SK-N-SH (cell line): ENCODE results near the gene RBM4. TPM values are rescaled to one million over a fixed set of nuclear protein-coding genes. Genes with fewer than 3 reads are reported as not detected.

ENCODE experiments used
- CTCF ChIA-PET: fragments of 300-600, 350-600 bp; formaldehyde crosslinking; extraction: SDS; loops from one replicate; lab custom pipeline; 2021; lab: Yijun Ruan, JAX
- POLR2A ChIA-PET: fragments of 350-600 bp; sonication (Branson Sonifier 250); formaldehyde crosslinking; extraction: SDS; loops from one replicate; lab custom pipeline; 2020; ENCODE audit warnings: antibody characterized with exemption, inconsistent platforms; lab: Yijun Ruan, JAX
- DNase-seq: peaks from one replicate; pipeline ENCODE4 v3.0.0; 2012
- H2AFZ ChIP-seq: fragments of 200-600 bp; sonication (generic); 2 replicates; pipeline ENCODE4 v1.8.1; 2016; ENCODE audit warnings: antibody characterized with exemption, mild to moderate bottlenecking, low read depth
- H3F3A ChIP-seq: fragments of 200-600 bp; sonication (generic); replicated peaks from 2 replicates; pipeline ENCODE3; 2016; ENCODE audit warnings: antibody characterized with exemption, mild to moderate bottlenecking; ENCODE audit not compliant: insufficient read depth
- H3K27ac ChIP-seq, 2 experiments: fragments of 200-500 bp in 1 of 2; fragments of 200-600 bp in 1 of 2; sonication (Bioruptor generic) in 1 of 2; sonication (generic), shearing (Covaris generic) in 1 of 2; 2 replicates each; pipeline versions ENCODE4 v1.5.1 to v1.6.1; 2014 to 2016; ENCODE audit warnings: low read depth in 2 of 2, inconsistent platforms in 1 of 2, low read length in 1 of 2, mild to moderate bottlenecking in 1 of 2, mixed read lengths in 1 of 2
- H3K27me3 ChIP-seq: fragments of 200-600 bp; sonication (generic), shearing (Covaris generic); 2 replicates; pipeline ENCODE4 v1.6.1; 2016; ENCODE audit warnings: mixed run types; ENCODE audit not compliant: insufficient read depth
- H3K36me3 ChIP-seq, 2 experiments: fragments of 200-500 bp in 1 of 2; fragments of 200-600 bp in 1 of 2; sonication (Bioruptor generic) in 1 of 2; sonication (generic) in 1 of 2; replicated peaks in 1 of 2; 2 replicates each; pipeline versions ENCODE3 to v1.5.1; 2014 to 2016; ENCODE audit warnings: low read length in 1 of 2, mild to moderate bottlenecking in 1 of 2; ENCODE audit not compliant: insufficient read depth in 2 of 2, control insufficient read depth in 1 of 2
- H3K4me1 ChIP-seq, 2 experiments: fragments of 200-500 bp in 1 of 2; fragments of 200-600 bp in 1 of 2; sonication (Bioruptor generic) in 1 of 2; sonication (generic), shearing (Covaris generic) in 1 of 2; 2 replicates each; pipeline versions ENCODE4 v1.5.1 to v1.6.1; 2014 to 2016; ENCODE audit warnings: low read depth in 1 of 2, low read length in 1 of 2, mixed run types in 1 of 2; ENCODE audit not compliant: insufficient read depth in 2 of 2, control insufficient read depth in 1 of 2
- H3K4me2 ChIP-seq: fragments of 200-600 bp; sonication (generic), shearing (Covaris generic); 2 replicates; pipeline ENCODE4 v1.6.1; 2017; ENCODE audit warnings: mixed run types
- H3K4me3 ChIP-seq, 2 experiments: fragments of 200-500 bp in 1 of 2; fragments of 200-600 bp in 1 of 2; sonication (Bioruptor generic) in 1 of 2; sonication (generic), shearing (Covaris generic) in 1 of 2; 2 replicates each; pipeline versions ENCODE4 v1.5.1 to v1.8.1; 2014 to 2016; ENCODE audit warnings: low read depth in 2 of 2, inconsistent platforms in 1 of 2, low read length in 1 of 2, mild to moderate bottlenecking in 1 of 2, mixed read lengths in 1 of 2, moderate library complexity in 1 of 2
- H3K79me2 ChIP-seq: fragments of 200-600 bp; sonication (generic); 2 replicates; pipeline ENCODE4 v1.8.1; 2017; ENCODE audit warnings: mild to moderate bottlenecking; ENCODE audit not compliant: insufficient read depth
- H3K9ac ChIP-seq: fragments of 200-600 bp; sonication (generic); 2 replicates; pipeline ENCODE4 v1.6.1; 2017; ENCODE audit warnings: mixed run types
- H3K9me2 ChIP-seq: fragments of 200-600 bp; sonication (generic); 2 replicates; pipeline ENCODE4 v1.6.1; 2017; ENCODE audit warnings: mixed run types
- H3K9me3 ChIP-seq: fragments of 200-600 bp; sonication (generic); 2 replicates; pipeline ENCODE4 v1.6.1; 2017; ENCODE audit warnings: mixed run types, mild to moderate bottlenecking, moderate library complexity
- H4K20me1 ChIP-seq: fragments of 200-600 bp; sonication (generic); 2 replicates; pipeline ENCODE4 v1.6.1; 2017; ENCODE audit warnings: mild to moderate bottlenecking, mixed run types; ENCODE audit not compliant: insufficient read depth
- CHD2 ChIP-seq: fragments of 150-350 bp; IDR thresholded peaks from 2 replicates; pipeline ENCODE4 v1.6.1; 2018; ENCODE audit warnings: low read length; ENCODE audit not compliant: partially characterized antibody
- EZH2phosphoT487 ChIP-seq: fragments of 200-600 bp; sonication (generic); IDR thresholded peaks from 2 replicates; pipeline ENCODE4 v1.6.1; 2017; ENCODE audit warnings: low read depth, mixed run types, mild to moderate bottlenecking, antibody characterized with exemption, moderate library complexity, borderline replicate concordance
- FOXM1 ChIP-seq: IDR thresholded peaks from 2 replicates; pipeline ENCODE4 v1.4.0; 2012; ENCODE audit warnings: low read depth, mild to moderate bottlenecking
- GATA2 ChIP-seq: sonication (generic); formaldehyde crosslinking; IDR thresholded peaks from 2 replicates; pipeline ENCODE4 v1.5.0; 2020; ENCODE audit warnings: mild to moderate bottlenecking, missing genetic modification reagents
- IRF3 ChIP-seq: fragments of 150-350 bp; IDR thresholded peaks from 2 replicates; pipeline ENCODE4 v1.6.1; 2016; ENCODE audit warnings: mild to moderate bottlenecking, low read depth, low read length
- JUND ChIP-seq: IDR thresholded peaks from 2 replicates; pipeline ENCODE4 v1.4.0; 2012
- MAX ChIP-seq: IDR thresholded peaks from 2 replicates; pipeline ENCODE4 v1.4.0; 2012; ENCODE audit warnings: low read depth
- MEF2A ChIP-seq: IDR thresholded peaks from 2 replicates; pipeline ENCODE4 v1.4.0; 2012; ENCODE audit warnings: low read depth, borderline replicate concordance
- NFIC ChIP-seq: IDR thresholded peaks from 2 replicates; pipeline ENCODE4 v1.4.0; 2012; ENCODE audit warnings: borderline replicate concordance
- NRF1 ChIP-seq: IDR thresholded peaks from 2 replicates; pipeline ENCODE4 v1.6.1; 2012; ENCODE audit warnings: low read depth, mild to moderate bottlenecking, low read length
- PBX3 ChIP-seq: IDR thresholded peaks from 2 replicates; pipeline ENCODE4; 2012
- POLR2AphosphoS5 ChIP-seq: IDR thresholded peaks from 2 replicates; pipeline ENCODE4 v1.6.1; 2012; ENCODE audit warnings: low read depth, low read length
- RAD21 ChIP-seq: IDR thresholded peaks from 2 replicates; pipeline ENCODE4 v1.6.1; 2012; ENCODE audit warnings: mild to moderate bottlenecking, low read length
- RFX5 ChIP-seq: IDR thresholded peaks from 2 replicates; pipeline ENCODE4 v1.6.1; 2012; ENCODE audit warnings: mild to moderate bottlenecking, improper control_type of control experiment, low read length
- RXRA ChIP-seq: IDR thresholded peaks from 2 replicates; pipeline ENCODE4 v1.4.0; 2012; ENCODE audit warnings: low read depth, mild to moderate bottlenecking, borderline replicate concordance
- SIN3A ChIP-seq: IDR thresholded peaks from 2 replicates; pipeline ENCODE4 v1.6.1; 2012; ENCODE audit warnings: low read depth, mild to moderate bottlenecking, low read length, moderate library complexity, borderline replicate concordance
- TEAD4 ChIP-seq: IDR thresholded peaks from 2 replicates; pipeline ENCODE4 v1.4.0; 2012; ENCODE audit warnings: mild to moderate bottlenecking, borderline replicate concordance; ENCODE audit not compliant: insufficient read depth
- YY1 ChIP-seq: IDR thresholded peaks from 2 replicates; pipeline ENCODE4 v1.4.0; 2012; ENCODE audit warnings: low read depth, mild to moderate bottlenecking
- WGBS: methylation state at CpG from one replicate; pipeline ENCODE4 v1.1.6; 2017; ENCODE audit warnings: low lambda C conversion rate; 5-methylcytosine and 5-hydroxymethylcytosine counted together
- polyA plus RNA-seq, 3 experiments: library from polyadenylated mRNA; depleted of rRNA; stranded (reverse); fragments of >200 nt; gene quantifications; 2 replicates each; pipeline ENCODE4 v1.2.3, GENCODE V29; 2012
- TF ChIP-seq, protein P1 (sequence below): IDR thresholded peaks from 2 replicates; pipeline ENCODE4 v1.4.0; 2012; ENCODE audit warnings: low read depth, borderline replicate concordance

The RBM4 gene
- polyA plus RNA-seq, 1 of the 3 experiments (the other 2 are of a cell fraction): 202 TPM

DNA sequence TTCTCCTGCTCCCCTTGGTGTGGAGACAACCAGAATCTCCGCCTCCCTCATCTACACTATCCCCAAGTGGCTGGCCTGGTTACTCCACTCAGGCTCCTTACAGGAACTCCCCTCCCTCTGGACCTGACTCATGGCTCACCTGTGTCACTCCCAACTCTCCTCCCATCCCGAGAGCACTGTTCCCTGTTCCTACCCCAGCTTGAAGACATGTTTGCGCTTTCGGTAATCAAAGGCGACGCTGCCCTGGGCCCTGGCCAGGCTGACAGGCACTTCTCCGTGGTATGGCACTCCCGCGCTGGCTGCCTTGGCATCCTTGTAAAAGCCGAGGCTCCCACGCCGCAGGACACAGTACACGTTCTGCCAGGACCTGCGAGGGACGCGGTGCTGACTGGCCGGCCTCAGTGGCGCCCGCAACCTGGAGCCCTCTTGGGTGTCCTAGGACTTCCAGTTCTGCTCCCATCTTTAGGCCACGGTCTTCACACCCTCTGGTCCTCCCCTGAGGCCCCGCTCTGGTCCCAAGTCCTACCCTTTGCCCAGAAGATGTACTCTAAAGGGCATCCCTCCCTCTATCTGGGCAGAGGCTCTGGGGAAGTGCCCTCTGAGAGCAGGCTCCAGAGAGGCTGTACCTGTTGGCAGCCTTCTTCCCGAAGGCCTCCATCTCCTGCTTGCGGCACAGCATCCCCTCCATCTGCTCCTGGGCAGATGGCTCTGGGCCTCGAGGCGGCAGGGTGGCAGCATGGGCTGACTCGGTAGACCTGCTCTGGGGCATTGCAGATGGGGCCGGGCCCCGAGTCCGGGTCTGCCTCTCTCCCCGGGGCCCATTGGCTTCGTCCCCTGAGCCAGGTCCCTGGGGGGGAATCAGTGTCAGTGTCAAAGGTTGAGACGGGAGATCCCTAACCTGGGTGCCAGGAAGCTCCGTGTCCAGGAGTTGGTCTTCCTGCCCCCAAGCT is 48.6 kb downstream of the RBM4 start (continued):
- TF ChIP-seq, protein P1, sequence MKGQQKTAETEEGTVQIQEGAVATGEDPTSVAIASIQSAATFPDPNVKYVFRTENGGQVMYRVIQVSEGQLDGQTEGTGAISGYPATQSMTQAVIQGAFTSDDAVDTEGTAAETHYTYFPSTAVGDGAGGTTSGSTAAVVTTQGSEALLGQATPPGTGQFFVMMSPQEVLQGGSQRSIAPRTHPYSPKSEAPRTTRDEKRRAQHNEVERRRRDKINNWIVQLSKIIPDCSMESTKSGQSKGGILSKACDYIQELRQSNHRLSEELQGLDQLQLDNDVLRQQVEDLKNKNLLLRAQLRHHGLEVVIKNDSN: no peak
- TF ChIP-seq IRF3 (no peak), POLR2AphosphoS5 (no peak), NRF1 (no peak), MAX (no peak)
- TF ChIP-seq, all 33 proteins: peak for 0

DNA sequence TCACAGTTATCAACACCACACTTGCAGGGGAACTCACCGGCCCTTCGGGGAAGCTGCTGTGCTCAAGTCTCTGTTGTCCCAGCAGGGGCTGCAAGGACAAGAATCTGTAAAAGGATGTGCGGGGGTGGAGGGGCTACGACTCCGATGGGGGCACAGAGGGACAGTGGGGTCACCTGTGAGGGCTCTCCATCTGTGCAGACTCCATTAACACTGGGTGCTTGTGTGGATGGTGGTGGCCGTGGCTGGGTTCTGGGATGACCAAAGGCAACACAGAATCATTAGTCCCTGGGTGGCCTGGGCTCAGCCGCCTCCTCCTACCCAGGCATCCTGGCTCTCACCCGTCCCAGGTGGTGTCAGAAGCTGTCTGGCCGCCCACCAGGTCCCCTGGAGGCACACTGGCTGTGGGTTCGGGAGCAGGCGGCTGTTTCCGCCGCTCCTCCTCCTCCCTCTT is 49.4 kb downstream of the RBM4 start:
- H3K9me2 ChIP-seq: no peaks in the 10 kb centered on the region
- no peaks in the 10 kb centered on the region for H3K27me3 ChIP-seq
- ChIA-PET POLR2A (no interaction called here), CTCF (interaction anchor here (1.2 to 4.1 kb wide), 3 partner anchors 9 to 288 kb away, joined by 4 to 26 read pairs (median 8); partner anchors contain the start of gene RBM4B)
- no peak overlapping the region for H3K9ac ChIP-seq
- H3K79me2 ChIP-seq: no peaks in the 10 kb centered on the region
- no peaks in the 10 kb centered on the region for H3K9me3 ChIP-seq
- H3K4me3 ChIP-seq: no peak overlapping the region
- TF ChIP-seq RXRA (no peak), CHD2 (no peak), MEF2A (no peak), RAD21 (no peak), RFX5 (no peak), POLR2AphosphoS5 (no peak), EZH2phosphoT487 (no peak), MAX (no peak), JUND (no peak), SIN3A (no peak), NRF1 (no peak), FOXM1 (no peak), TEAD4 (no peak), YY1 (no peak), NFIC (no peak), PBX3 (no peak), GATA2 (no peak)
- no peak overlapping the region for H2AFZ ChIP-seq
- H3K27ac ChIP-seq: no peak overlapping the region
- no peaks in the 10 kb centered on the region for H4K20me1 ChIP-seq
- 91% methylated on average over 10 of the region's 13 CpGs for WGBS
- H3K36me3 ChIP-seq: peaks cover 0 to 17% of the 10 kb centered on the region in 2 experiments
- H3F3A ChIP-seq: no peaks in the 10 kb centered on the region
- DNase-seq: no peak
- H3K4me2 ChIP-seq: no peak overlapping the region
- H3K4me1 ChIP-seq: peaks cover 0 to 15% of the 10 kb centered on the region in 2 experiments; a peak in 1 of 4 replicates
